HEK293 (cell line): Measurements from ENCODE around the gene KANK3.

Source experiments
- CTCF ChIA-PET: fragments of 350-600 bp; formaldehyde crosslinking; extraction: SDS; loops from one replicate; lab custom pipeline; 2021; ENCODE audit warnings: antibody characterized with exemption; lab: Yijun Ruan, JAX
- POLR2A ChIA-PET: fragments of 300-600 bp; formaldehyde crosslinking; extraction: SDS; loops from one replicate; lab custom pipeline; 2020; ENCODE audit warnings: antibody characterized with exemption, inconsistent platforms; lab: Yijun Ruan, JAX
- H3K27ac ChIP-seq: fragments of 200-500 bp; sonication (Bioruptor generic); 2 replicates; pipeline ENCODE4 v1.5.1; 2014; ENCODE audit warnings: low read depth, low read length, control low read depth, inconsistent platforms; ENCODE audit errors: extremely low read depth
- H3K36me3 ChIP-seq, 2 experiments: fragments of 200-500 bp in 1 of 2; sonication (Bioruptor generic) in 1 of 2; 1 replicate in 1 of 2; 2 replicates in 1 of 2; pipeline ENCODE4 v1.5.1; 2014 to 2017; ENCODE audit warnings: inconsistent platforms in 2 of 2, low read length in 2 of 2; ENCODE audit not compliant: control insufficient read depth in 2 of 2, insufficient read depth in 1 of 2
- H3K4me1 ChIP-seq: fragments of 200-500 bp; sonication (Bioruptor generic); 2 replicates; pipeline ENCODE4 v1.5.1; 2014; ENCODE audit warnings: mild to moderate bottlenecking, low read length, inconsistent platforms; ENCODE audit not compliant: control insufficient read depth, insufficient read depth
- H3K4me3 ChIP-seq: 2 replicates; pipeline ENCODE4 v1.5.1; 2011; ENCODE audit warnings: low read depth, mild to moderate bottlenecking, control low read depth, low read length, moderate library complexity
- H3K9me3 ChIP-seq: fragments of 200-500 bp; sonication (Bioruptor generic); 2 replicates; pipeline ENCODE4 v1.5.1; 2014; ENCODE audit warnings: low read depth, low read length, inconsistent platforms; ENCODE audit not compliant: control insufficient read depth, insufficient read depth
- AEBP2 ChIP-seq: fragments of 450-650 bp; formaldehyde crosslinking; IDR thresholded peaks from 2 replicates; pipeline ENCODE4 v1.5.1; 2016; ENCODE audit warnings: missing biosample characterization, missing genetic modification characterization, borderline replicate concordance
- GFI1B ChIP-seq: fragments of 450-650 bp; formaldehyde crosslinking; IDR thresholded peaks from 2 replicates; pipeline ENCODE4 v1.5.1; 2016; ENCODE audit warnings: missing biosample characterization, missing genetic modification characterization
- INSM2 ChIP-seq: fragments of 450-650 bp; formaldehyde crosslinking; IDR thresholded peaks from 2 replicates; pipeline ENCODE4 v1.5.1; 2016; ENCODE audit warnings: missing biosample characterization, missing genetic modification characterization
- PRDM10 ChIP-seq: fragments of 450-650 bp; formaldehyde crosslinking; IDR thresholded peaks from 2 replicates; pipeline ENCODE4 v1.5.1; 2016; ENCODE audit warnings: missing biosample characterization, missing genetic modification characterization
- YY1 ChIP-seq: fragments of 450-650 bp; formaldehyde crosslinking; IDR thresholded peaks from 2 replicates; pipeline ENCODE4 v1.5.1; 2018; ENCODE audit warnings: missing biosample characterization, missing genetic modification characterization
- ZFP37 ChIP-seq: fragments of 450-650 bp; formaldehyde crosslinking; IDR thresholded peaks from 2 replicates; pipeline ENCODE4 v1.5.1; 2016; ENCODE audit warnings: missing biosample characterization, missing genetic modification characterization
- ZNF391 ChIP-seq: fragments of 450-650 bp; formaldehyde crosslinking; IDR thresholded peaks from 2 replicates; pipeline ENCODE4 v1.5.1; 2016; ENCODE audit warnings: low read depth, missing biosample characterization, missing genetic modification characterization, borderline replicate concordance
- ZSCAN16 ChIP-seq: fragments of 450-650 bp; formaldehyde crosslinking; IDR thresholded peaks from 2 replicates; pipeline ENCODE4 v1.5.1; 2016; ENCODE audit warnings: missing biosample characterization, missing genetic modification characterization
- ZSCAN4 ChIP-seq: fragments of 450-650 bp; formaldehyde crosslinking; IDR thresholded peaks from 2 replicates; pipeline ENCODE4 v1.5.1; 2017; ENCODE audit warnings: missing biosample characterization, missing genetic modification characterization
- TF ChIP-seq, protein P1 (sequence below): fragments of 450-650 bp; formaldehyde crosslinking; IDR thresholded peaks from 2 replicates; pipeline ENCODE4 v1.5.1; 2017; ENCODE audit warnings: missing biosample characterization, missing genetic modification characterization

The KANK3 gene

DNA sequence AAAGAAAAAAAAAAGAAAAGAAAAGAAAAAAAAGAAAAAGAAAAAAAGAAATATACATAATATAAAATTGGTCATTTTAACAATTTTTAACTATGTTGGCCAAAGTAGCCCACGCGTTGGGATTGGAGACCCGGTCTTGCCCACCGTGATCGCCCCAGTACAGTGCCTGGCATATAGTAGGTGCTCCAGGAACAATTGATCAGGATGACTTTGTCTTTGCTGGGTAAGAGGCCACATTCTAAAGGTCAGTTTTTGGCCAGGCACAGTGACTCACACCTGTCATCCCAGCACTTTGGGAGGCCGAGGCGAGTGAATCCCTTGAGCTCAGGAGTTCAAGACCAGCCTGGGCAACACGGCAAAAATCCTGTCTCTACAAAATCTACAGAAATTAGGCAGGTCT, 17.1 kb upstream of the KANK3 start:
- H3K9me3 ChIP-seq, result no peaks in the 10 kb centered on the region
- ChIA-PET POLR2A (interaction anchor here (0.6 to 1.3 kb wide), 2 partner anchors 9 to 30 kb away, joined by 6 to 8 read pairs; partner anchors contain the start of gene RAB11B), CTCF (interaction anchor here (0.7 kb wide), 1 partner anchor 153 kb away, joined by 3 read pairs; no protein-coding TSS in a partner anchor)
- no peaks in the 10 kb centered on the region for H3K36me3 ChIP-seq
- H3K4me1 ChIP-seq, result peaks cover 12% of the 10 kb centered on the region
- TF ChIP-seq GFI1B (tag by site-specific recombination), result no peak
- TF ChIP-seq AEBP2, result no peak
- no peak for TF ChIP-seq ZSCAN16 (tag by site-specific recombination)
- TF ChIP-seq YY1 (tag by site-specific recombination), result no peak
- no peak for TF ChIP-seq INSM2 (tag by site-specific recombination)
- TF ChIP-seq ZNF391 (tag by site-specific recombination), result no peak
- TF ChIP-seq ZFP37 (tag by site-specific recombination), result no peak
- TF ChIP-seq, protein P1, sequence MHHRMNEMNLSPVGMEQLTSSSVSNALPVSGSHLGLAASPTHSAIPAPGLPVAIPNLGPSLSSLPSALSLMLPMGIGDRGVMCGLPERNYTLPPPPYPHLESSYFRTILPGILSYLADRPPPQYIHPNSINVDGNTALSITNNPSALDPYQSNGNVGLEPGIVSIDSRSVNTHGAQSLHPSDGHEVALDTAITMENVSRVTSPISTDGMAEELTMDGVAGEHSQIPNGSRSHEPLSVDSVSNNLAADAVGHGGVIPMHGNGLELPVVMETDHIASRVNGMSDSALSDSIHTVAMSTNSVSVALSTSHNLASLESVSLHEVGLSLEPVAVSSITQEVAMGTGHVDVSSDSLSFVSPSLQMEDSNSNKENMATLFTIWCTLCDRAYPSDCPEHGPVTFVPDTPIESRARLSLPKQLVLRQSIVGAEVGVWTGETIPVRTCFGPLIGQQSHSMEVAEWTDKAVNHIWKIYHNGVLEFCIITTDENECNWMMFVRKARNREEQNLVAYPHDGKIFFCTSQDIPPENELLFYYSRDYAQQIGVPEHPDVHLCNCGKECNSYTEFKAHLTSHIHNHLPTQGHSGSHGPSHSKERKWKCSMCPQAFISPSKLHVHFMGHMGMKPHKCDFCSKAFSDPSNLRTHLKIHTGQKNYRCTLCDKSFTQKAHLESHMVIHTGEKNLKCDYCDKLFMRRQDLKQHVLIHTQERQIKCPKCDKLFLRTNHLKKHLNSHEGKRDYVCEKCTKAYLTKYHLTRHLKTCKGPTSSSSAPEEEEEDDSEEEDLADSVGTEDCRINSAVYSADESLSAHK (tag by site-specific recombination), result no peak
- no peak overlapping the region for H3K27ac ChIP-seq
- H3K4me3 ChIP-seq, result no peak overlapping the region

DNA sequence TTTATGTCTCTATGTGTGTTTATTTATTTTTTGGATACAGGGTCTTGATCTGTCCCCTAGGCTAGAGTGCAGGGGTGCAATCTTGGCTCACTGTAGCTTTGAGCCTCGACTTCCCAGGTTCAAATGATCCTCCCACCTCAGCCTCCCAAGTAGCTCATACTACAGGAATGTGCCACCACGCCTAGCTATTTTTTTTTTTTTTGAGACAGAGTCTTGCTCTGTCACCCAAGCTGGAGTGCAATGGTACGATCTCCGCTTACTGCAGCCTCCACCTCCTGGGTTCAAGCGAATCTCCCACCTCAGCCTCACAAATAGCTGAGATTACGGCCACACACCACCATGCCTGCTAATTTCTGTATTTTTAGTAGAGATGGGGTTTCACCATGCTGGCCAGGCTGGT, 15.9 kb upstream of the KANK3 start:
- POLR2A ChIA-PET, result no interaction called here

More for the DNA sequence above, 15.9 kb upstream of the KANK3 start:
- Histone ChIP-seq H3K9me3 (no peaks in the 10 kb centered on the region), H3K4me3 (no peak overlapping the region)
- CTCF ChIA-PET, result interaction anchor here (0.6 to 0.8 kb wide), 3 partner anchors 22 to 1029 kb away, joined by 3 to 4 read pairs (median 3); no protein-coding TSS in a partner anchor
- TF ChIP-seq PRDM10 (tag by site-specific recombination), result peak; percentile 53; the same call in 1 of the 2 replicates
- no peak for TF ChIP-seq ZSCAN4 (tag by site-specific recombination)
- TF ChIP-seq, all 188 proteins: peak for 1
- peaks cover 6% of the 10 kb centered on the region for H3K4me1 ChIP-seq
- no peaks in the 10 kb centered on the region for H3K36me3 ChIP-seq
- no peak overlapping the region for H3K27ac ChIP-seq
